T-cell (primary cell): Measurements from ENCODE around the gene TRAF3IP1. TPM values are rescaled to one million over a fixed set of nuclear protein-coding genes. Genes with fewer than 3 reads are reported as not detected.
"Not testable (repeated sequence)": the region's sequence is repeated elsewhere in the genome, so short reads cannot be mapped to it uniquely, and the experiment has no call there.

Source experiments
- ATAC-seq, 4 experiments: fragments of 200-7000 bp in 3 of 4; fragments of 150-1000 bp in 1 of 4; cut with Tn5 transposase; replicated peaks in 1 of 4; 1 replicate in 3 of 4; 2 replicates in 1 of 4; pipeline ENCODE4 v1.10.0; 2021; ENCODE audit warnings: moderate library complexity in 3 of 4, mild to moderate bottlenecking in 2 of 4, moderate number of reproducible peaks in 1 of 4
- CTCF ChIA-PET, 2 donors: fragments of 300-600 bp; sonication (Branson Sonifier 250); formaldehyde crosslinking; loops; one replicate each; lab custom pipeline; 2022; ENCODE audit warnings: antibody characterized with exemption in 2 of 2; lab: Charles Lee
- POLR2A ChIA-PET, 2 donors: fragments of 300-600 bp; sonication (Branson Sonifier 250); formaldehyde crosslinking; loops; one replicate each; lab custom pipeline; 2022; ENCODE audit warnings: antibody characterized with exemption in 2 of 2; lab: Charles Lee
- DNase-seq, 35 experiments: peaks; one replicate each; pipeline versions ENCODE4 v3.0.0 to v3.0.0-alpha.2; 2013 to 2023
- H3K27ac ChIP-seq: one replicate; pipeline ENCODE4 v1.5.1; 2013; ENCODE audit warnings: low read length
- H3K27me3 ChIP-seq, 2 experiments: replicated peaks in 1 of 2; 1 replicate in 1 of 2; 2 replicates in 1 of 2; pipeline versions ENCODE4 v1.6.1 to v1.7.0; 2013; ENCODE audit warnings: low read length in 1 of 2, mixed read lengths in 1 of 2; ENCODE audit not compliant: control insufficient read depth in 2 of 2, insufficient read depth in 2 of 2; ENCODE audit errors: extremely low read depth in 1 of 2
- H3K36me3 ChIP-seq, 2 donors: 1 replicate in 1 of 2; 2 replicates in 1 of 2; pipeline versions ENCODE4 v1.6.1 to v1.7.0; 2013; ENCODE audit warnings: low read length in 1 of 2; ENCODE audit not compliant: control insufficient read depth in 2 of 2, insufficient read depth in 1 of 2; ENCODE audit errors: extremely low read depth in 1 of 2
- H3K4me1 ChIP-seq, 2 experiments: 1 replicate in 1 of 2; 2 replicates in 1 of 2; pipeline versions ENCODE4 v1.6.1 to v1.7.0; 2013; ENCODE audit warnings: low read length in 2 of 2, mixed read lengths in 1 of 2; ENCODE audit not compliant: insufficient read depth in 2 of 2, control insufficient read depth in 1 of 2; ENCODE audit errors: extremely low read depth in 1 of 2
- H3K4me3 ChIP-seq, 2 donors: 1 replicate in 1 of 2; 2 replicates in 1 of 2; pipeline versions ENCODE4 v1.5.1 to v1.7.0; 2013; ENCODE audit warnings: mild to moderate bottlenecking in 2 of 2, low read length in 1 of 2, moderate library complexity in 1 of 2; ENCODE audit not compliant: control insufficient read depth in 1 of 2; ENCODE audit errors: extremely low read depth in 1 of 2
- H3K9me3 ChIP-seq: 2 replicates; pipeline ENCODE4 v1.7.0; 2013
- H3K27ac Mint-ChIP-seq, 2 donors: one replicate each; pipeline ENCODE4 v1.8.0; 2020 to 2021; ENCODE audit warnings: mild to moderate bottlenecking in 2 of 2, mixed read lengths in 2 of 2
- H3K27me3 Mint-ChIP-seq, 2 donors: one replicate each; pipeline ENCODE4 v1.8.0; 2021 to 2022; ENCODE audit warnings: mixed read lengths in 2 of 2
- H3K36me3 Mint-ChIP-seq: one replicate; pipeline ENCODE4 v1.8.0; 2021; ENCODE audit warnings: mixed read lengths
- H3K4me1 Mint-ChIP-seq, 3 donors: one replicate each; pipeline ENCODE4 v1.8.0; 2020 to 2022; ENCODE audit warnings: mixed read lengths in 3 of 3, mild to moderate bottlenecking in 1 of 3
- H3K4me3 Mint-ChIP-seq, 3 donors: one replicate each; pipeline ENCODE4 v1.8.0; 2020 to 2022; ENCODE audit warnings: mild to moderate bottlenecking in 3 of 3, mixed read lengths in 3 of 3, moderate library complexity in 3 of 3
- H3K9me3 Mint-ChIP-seq, 3 donors: one replicate each; pipeline ENCODE4 v1.8.0; 2020 to 2022; ENCODE audit warnings: mixed read lengths in 3 of 3
- WGBS: methylation state at CpG from one replicate; pipeline ENCODE4 v1.1.5; 2013; ENCODE audit warnings: missing lambda C conversion rate; ENCODE audit not compliant: insufficient coverage; 5-methylcytosine and 5-hydroxymethylcytosine counted together
- total RNA-seq, 35 experiments: library from RNA in 6 of 35; stranded (reverse) in 6 of 35; fragments of 120-200 nt in 1 of 35; gene quantifications; one replicate each; pipeline versions ENCODE4 v1.2.1 to v1.2.4 and lab custom pipeline; 2013 to 2026

Gene TRAF3IP1
- total RNA-seq, 5 donors from 2014 or later (not counting 1 experiment from before 2014, with no cell fraction given): 6.3 to 12.1 (median 11.8) TPM

DNA sequence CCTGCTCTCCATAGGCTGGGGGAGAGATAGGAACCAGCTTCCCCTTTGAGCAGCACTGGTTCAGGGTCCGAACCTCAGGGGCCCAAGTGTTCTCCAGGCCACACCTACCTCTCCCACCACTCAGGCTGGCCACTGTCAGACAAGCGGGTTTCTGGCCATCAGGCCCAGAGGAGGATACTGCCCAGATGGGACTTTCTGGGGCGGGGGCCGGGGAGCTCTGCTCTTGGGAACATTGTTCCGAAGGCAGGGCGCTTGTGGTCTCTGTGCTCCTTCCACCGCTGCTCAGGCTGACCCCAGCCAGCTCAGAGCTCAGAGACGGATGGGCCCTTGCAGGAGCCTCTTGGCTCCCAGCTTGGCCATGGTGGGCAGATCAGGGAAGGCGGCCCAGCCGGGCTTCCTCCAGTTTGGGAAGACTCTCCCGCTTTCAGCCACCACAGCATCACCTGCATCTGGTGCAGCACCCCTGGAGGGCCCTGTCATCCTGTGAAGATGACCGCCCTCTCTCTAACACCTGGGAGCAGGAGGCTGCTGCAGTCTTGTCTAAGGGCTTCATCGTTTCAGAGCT, 5.2 kb upstream of the TRAF3IP1 start:
- 94% methylated on average over 10 of the region's 13 CpGs for WGBS
- Mint-ChIP-seq H3K27ac (no peak overlapping the region), H3K27me3 (peaks cover 0 to 7% of the 10 kb centered on the region in 2 donors), H3K4me3 (no peak overlapping the region), H3K9me3 (no peaks in the 10 kb centered on the region), H3K4me1 (peaks cover 0 to 10% (median 8%) of the 10 kb centered on the region in 3 donors), H3K36me3 (no peaks in the 10 kb centered on the region)
- Histone ChIP-seq H3K36me3 (no peaks in the 10 kb centered on the region), H3K27me3 (peaks cover 0 to 18% of the 10 kb centered on the region in 2 experiments), H3K4me3 (no peak overlapping the region), H3K9me3 (no peaks in the 10 kb centered on the region), H3K27ac (no peak overlapping the region), H3K4me1 (peaks cover 3 to 8% of the 10 kb centered on the region in 2 experiments)
- POLR2A ChIA-PET: no interaction called here
- CTCF ChIA-PET: no interaction called here
- DNase-seq (no peak), ATAC-seq (no peak)

DNA sequence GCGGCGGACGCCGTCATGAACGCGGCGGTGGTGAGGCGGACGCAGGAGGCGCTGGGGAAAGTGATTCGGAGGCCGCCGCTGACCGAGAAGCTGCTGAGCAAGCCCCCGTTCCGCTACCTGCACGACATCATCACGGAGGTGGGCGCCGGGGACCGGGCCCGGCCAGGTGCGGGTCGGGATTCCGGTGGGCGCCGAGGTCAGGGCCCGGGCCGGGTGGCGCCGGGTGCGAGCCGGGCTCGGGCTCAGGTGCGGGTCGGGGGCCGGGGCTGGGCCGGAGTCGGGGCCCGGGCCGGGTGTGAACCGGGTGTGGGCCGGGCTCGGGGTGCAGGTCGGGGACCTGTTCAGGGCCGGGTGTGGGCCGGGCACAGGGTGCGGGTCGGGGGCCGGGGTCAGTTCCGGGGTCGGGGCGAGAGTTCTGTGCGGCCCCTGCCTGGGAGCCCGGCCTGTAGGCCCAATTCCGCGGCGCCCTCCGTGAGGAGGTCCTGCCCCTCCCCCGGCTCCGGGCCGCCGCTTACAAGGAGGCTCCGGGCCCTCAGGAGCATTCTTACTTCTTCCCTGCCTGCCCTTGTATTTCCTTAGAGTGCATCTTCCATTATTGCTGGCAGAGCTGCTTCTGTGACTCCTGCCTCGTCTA, 447 bp downstream of the TRAF3IP1 start:
- peak in 4 of 35 experiments; percentile 4 to 13 (median 6) for DNase-seq
- Mint-ChIP-seq H3K36me3 (peaks cover 10% of the 10 kb centered on the region), H3K9me3 (no peaks in the 10 kb centered on the region), H3K27me3 (peaks cover 0 to 3% of the 10 kb centered on the region in 2 donors), H3K27ac (no peak overlapping the region), H3K4me3 (peak overlapping the region; percentile 71 to 81 (median 76)), H3K4me1 (peaks cover 16 to 24% (median 20%) of the 10 kb centered on the region in 3 donors)
- H3K4me1 ChIP-seq: peaks cover 6 to 18% of the 10 kb centered on the region in 2 experiments
- H3K9me3 ChIP-seq: no peaks in the 10 kb centered on the region
- H3K27ac ChIP-seq: no peak overlapping the region
- POLR2A ChIA-PET: interaction anchor here in 1 of 2 donors (0.6 kb wide), 1 partner anchor 34 kb away, joined by 3 read pairs; no protein-coding TSS in a partner anchor
- peak overlapping the region; percentile 41 to 44 for H3K4me3 ChIP-seq
- no peaks in the 10 kb centered on the region for H3K36me3 ChIP-seq
- peaks cover 0 to 6% of the 10 kb centered on the region in 2 experiments for H3K27me3 ChIP-seq
- ATAC-seq: peak; percentile 47 to 60 (median 54)
- CTCF ChIA-PET: interaction anchor here in 1 of 2 donors (0.6 kb wide), 1 partner anchor 58 kb away, joined by 4 read pairs; no protein-coding TSS in a partner anchor
- WGBS: 1% methylated on average over 64 of the region's 65 CpGs

DNA sequence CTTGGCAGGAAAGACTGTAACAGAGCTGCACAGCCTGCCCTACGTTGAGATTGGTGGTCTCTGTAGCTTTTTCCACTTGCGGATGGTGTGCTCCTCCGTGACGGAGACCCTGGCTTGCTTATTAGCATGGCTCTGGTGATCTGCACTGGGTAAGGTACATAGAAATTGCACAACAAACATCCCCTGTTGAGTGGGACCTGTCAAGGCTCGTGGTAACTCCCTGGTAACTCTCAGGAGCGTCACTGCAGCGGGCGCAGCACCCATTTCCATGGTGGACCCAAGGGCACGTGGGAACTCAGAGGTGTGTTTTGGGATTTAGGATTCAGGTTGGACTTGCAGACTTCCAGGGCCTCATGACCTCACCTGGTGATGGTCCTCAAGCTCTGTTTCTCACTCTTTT, 1.1 kb downstream of the TRAF3IP1 start:
- peak overlapping the region in 1 of 2 donors; percentile 48 for H3K27ac Mint-ChIP-seq
- H3K27ac ChIP-seq: no peak overlapping the region
- CTCF ChIA-PET: no interaction called here
- H3K36me3 Mint-ChIP-seq: peaks cover 14% of the 10 kb centered on the region
- peak overlapping the region in 1 of 2 donors; percentile 36 for H3K4me3 ChIP-seq
- peaks cover 0 to 6% of the 10 kb centered on the region in 2 experiments for H3K27me3 ChIP-seq
- no peaks in the 10 kb centered on the region for H3K9me3 ChIP-seq
- peak overlapping the region; percentile 71 to 81 (median 74) for H3K4me3 Mint-ChIP-seq
- POLR2A ChIA-PET: interaction anchor here (0.6 kb wide), 2 partner anchors 35 to 243 kb away, joined by 3 to 5 read pairs; no protein-coding TSS in a partner anchor
- peaks cover 16 to 24% (median 20%) of the 10 kb centered on the region in 3 donors for H3K4me1 Mint-ChIP-seq
- DNase-seq: peak in 1 of 35 experiments; percentile 3
- 91% methylated on average over 8 of the region's 9 CpGs for WGBS
- H3K36me3 ChIP-seq: peaks cover 0 to 2% of the 10 kb centered on the region in 2 donors
- no peaks in the 10 kb centered on the region for H3K27me3 Mint-ChIP-seq
- H3K4me1 ChIP-seq: peaks cover 6 to 18% of the 10 kb centered on the region in 2 experiments
- ATAC-seq: no peak
- H3K9me3 Mint-ChIP-seq: no peaks in the 10 kb centered on the region

DNA sequence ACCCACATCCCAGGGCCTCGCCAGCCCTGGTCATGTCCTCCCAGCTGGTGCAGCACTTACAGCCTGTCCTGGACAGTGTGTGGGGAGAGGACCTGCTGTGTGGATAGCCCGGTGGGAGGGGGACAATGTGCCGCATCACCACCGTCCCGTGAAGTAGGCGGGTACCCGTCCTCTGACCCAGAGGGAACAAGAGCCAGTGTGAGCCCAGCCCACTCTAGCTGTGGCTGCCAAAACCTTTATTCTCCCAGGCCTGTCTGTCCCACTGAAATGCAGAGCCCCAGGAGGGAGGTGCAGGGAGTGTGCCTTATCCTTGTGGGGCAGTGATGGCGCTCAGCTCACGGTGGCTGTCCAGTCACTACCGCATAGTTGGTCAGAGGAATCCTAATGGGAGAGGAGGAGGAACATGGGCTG, 1.7 kb downstream of the TRAF3IP1 start:
- Histone ChIP-seq H3K27ac (no peak overlapping the region), H3K4me3 (peak overlapping the region in 1 of 2 donors; percentile 20), H3K27me3 (peaks cover 0 to 3% of the 10 kb centered on the region in 2 experiments), H3K9me3 (no peaks in the 10 kb centered on the region), H3K36me3 (peaks cover 0 to 2% of the 10 kb centered on the region in 2 donors), H3K4me1 (peaks cover 6 to 18% of the 10 kb centered on the region in 2 experiments)
- H3K9me3 Mint-ChIP-seq: no peaks in the 10 kb centered on the region
- no peak for DNase-seq
- ChIA-PET CTCF (no interaction called here), POLR2A (interaction anchor here in 1 of 2 donors (0.6 kb wide), 1 partner anchor 243 kb away, joined by 5 read pairs; no protein-coding TSS in a partner anchor)
- peak overlapping the region; percentile 71 to 81 (median 74) for H3K4me3 Mint-ChIP-seq
- H3K36me3 Mint-ChIP-seq: peaks cover 18% of the 10 kb centered on the region
- H3K27me3 Mint-ChIP-seq: no peaks in the 10 kb centered on the region
- no peak for ATAC-seq
- 96% methylated on average over 5 of the region's 10 CpGs for WGBS
- peaks cover 16 to 24% (median 20%) of the 10 kb centered on the region in 3 donors for H3K4me1 Mint-ChIP-seq
- H3K27ac Mint-ChIP-seq: peak overlapping the region in 1 of 2 donors; percentile 48

DNA sequence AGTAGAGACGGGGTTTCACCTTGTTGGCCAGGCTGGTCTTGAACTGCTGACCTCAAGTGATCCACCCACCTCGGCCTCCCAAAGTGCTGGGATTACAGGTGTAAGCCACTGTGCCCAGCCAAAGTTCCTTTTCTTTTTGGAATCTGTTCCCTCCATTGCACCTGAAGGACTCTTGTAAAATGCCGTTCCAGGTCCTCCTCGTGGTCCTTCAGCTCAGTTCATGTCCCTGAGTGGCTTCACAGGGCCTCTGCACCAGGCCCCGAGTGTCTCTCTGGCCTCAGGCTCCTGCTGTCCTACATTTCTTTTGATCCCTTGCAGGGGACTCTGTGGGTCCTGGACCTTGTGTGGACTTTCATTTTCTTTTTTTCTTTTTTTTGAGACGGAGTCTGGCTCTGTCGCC, 3.9 kb downstream of the TRAF3IP1 start:
- DNase-seq, H3K27ac Mint-ChIP-seq, H3K27me3 ChIP-seq, H3K4me3 Mint-ChIP-seq, CTCF ChIA-PET, H3K27ac ChIP-seq, H3K9me3 ChIP-seq, H3K9me3 Mint-ChIP-seq, H3K4me3 ChIP-seq, ATAC-seq, POLR2A ChIA-PET, H3K27me3 Mint-ChIP-seq, H3K36me3 ChIP-seq: not testable (repeated sequence)
- Mint-ChIP-seq H3K36me3 (peaks cover 39% of the 10 kb centered on the region), H3K4me1 (peaks cover 18 to 22% (median 20%) of the 10 kb centered on the region in 3 donors)
- peaks cover 6 to 18% of the 10 kb centered on the region in 2 experiments for H3K4me1 ChIP-seq
- 94% methylated on average over 5 of the region's 7 CpGs for WGBS

DNA sequence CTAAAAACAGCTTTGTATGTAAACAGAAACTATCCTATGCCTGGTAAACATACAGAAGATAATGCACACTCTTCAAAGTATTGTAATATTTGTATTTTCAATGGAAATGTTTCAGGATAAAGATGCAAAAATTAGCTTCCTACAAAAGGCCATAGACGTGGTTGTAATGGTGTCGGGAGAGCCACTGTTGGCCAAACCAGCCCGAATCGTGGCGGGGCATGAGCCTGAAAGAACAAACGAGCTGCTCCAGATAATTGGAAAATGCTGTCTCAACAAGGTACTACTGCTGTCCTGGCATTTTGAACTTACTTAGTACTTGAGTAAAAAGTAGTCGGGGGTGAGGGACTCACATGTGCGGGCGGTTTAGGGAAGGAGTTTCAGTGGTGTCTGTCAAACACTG, 5.4 kb downstream of the TRAF3IP1 start:
- Mint-ChIP-seq H3K4me3 (no peak overlapping the region), H3K27ac (no peak overlapping the region), H3K27me3 (no peaks in the 10 kb centered on the region), H3K4me1 (peaks cover 10 to 20% (median 16%) of the 10 kb centered on the region in 3 donors), H3K36me3 (peaks cover 47% of the 10 kb centered on the region), H3K9me3 (peaks cover 0 to 4% (median 0%) of the 10 kb centered on the region in 3 donors)
- H3K4me1 ChIP-seq: peaks cover 3 to 9% of the 10 kb centered on the region in 2 experiments
- WGBS: 91% methylated on average over 9 of the region's 9 CpGs
- peaks cover 2 to 7% of the 10 kb centered on the region in 2 donors for H3K36me3 ChIP-seq
- ChIA-PET POLR2A (no interaction called here), CTCF (no interaction called here)
- H3K27me3 ChIP-seq: no peaks in the 10 kb centered on the region
- H3K27ac ChIP-seq: no peak overlapping the region
- DNase-seq: no peak
- no peak overlapping the region for H3K4me3 ChIP-seq
- ATAC-seq: no peak
- H3K9me3 ChIP-seq: no peaks in the 10 kb centered on the region
